Stimulated activated CD4-positive, alpha-beta T cell treated with anti-CD3 and anti-CD28 coated beads, TNF-alpha, amount 100 ng/mL, for 24 hours (primary cell): ENCODE data around the gene FAM169A.
"Not testable (repeated sequence)": the region's sequence is repeated elsewhere in the genome, so short reads cannot be mapped to it uniquely, and the experiment has no call there.

Experiments used
- DNase-seq, 3 experiments: peaks; one replicate each; pipeline ENCODE4 v3.0.0-alpha.2; 2020; ENCODE audit warnings: low read depth in 3 of 3

FAM169A gene

GRCh38 chr5:74865804-74866595 is at the start of gene FAM169A:
TSS of gene FAM169A (minus strand) at chr5:74866387. CDS start at chr5:74841676, 24,711 bp downstream.
- DNase-seq = peak in 2 of 3 experiments; percentile 20 to 42

- no peak for DNase-seq
Measured at GRCh38 chr5:74915488-74915887, 49.3 kb upstream of the FAM169A start.

- not testable (repeated sequence) for DNase-seq
Measured at GRCh38 chr5:74911421-74911820, 45.2 kb upstream of the FAM169A start.

- DNase-seq = not testable (repeated sequence)
Measured at GRCh38 chr5:74909888-74910287, 43.7 kb upstream of the FAM169A start.

GRCh38 chr5:74908237-74908636 is 42.0 kb upstream of the FAM169A start:
- DNase-seq = not testable (repeated sequence)

- DNase-seq = not testable (repeated sequence)
Measured at GRCh38 chr5:74904713-74905112, 38.5 kb upstream of the FAM169A start.

- peak in 1 of 3 experiments; percentile 19 for DNase-seq
Measured at GRCh38 chr5:74903165-74903787, 37.1 kb upstream of the FAM169A start.

- DNase-seq = no peak
Measured at GRCh38 chr5:74897049-74897448, 30.9 kb upstream of the FAM169A start.

GRCh38 chr5:74895906-74896305 is 29.7 kb upstream of the FAM169A start:
- no peak for DNase-seq

- DNase-seq = no peak
Measured at GRCh38 chr5:74894351-74894750, 28.2 kb upstream of the FAM169A start.

- no peak for DNase-seq
Measured at GRCh38 chr5:74892921-74893320, 26.7 kb upstream of the FAM169A start.

GRCh38 chr5:74889523-74890105 is 23.4 kb upstream of the FAM169A start:
- DNase-seq = no peak

- no peak for DNase-seq
Measured at GRCh38 chr5:74888117-74888516, 21.9 kb upstream of the FAM169A start.

- no peak for DNase-seq
Measured at GRCh38 chr5:74885170-74885569, 19.0 kb upstream of the FAM169A start.

GRCh38 chr5:74882379-74883134 is 16.4 kb upstream of the FAM169A start:
- DNase-seq = not testable (repeated sequence)

GRCh38 chr5:74877624-74878304 is 11.6 kb upstream of the FAM169A start:
- DNase-seq = no peak

GRCh38 chr5:74875994-74876791 is 10.0 kb upstream of the FAM169A start:
- DNase-seq = no peak

- no peak for DNase-seq
Measured at GRCh38 chr5:74873525-74874249, 7.5 kb upstream of the FAM169A start.

- no peak for DNase-seq
Measured at GRCh38 chr5:74870299-74871067, 4.3 kb upstream of the FAM169A start.
